NOMO-1 treated with dmso at 0.1 percent for 144 hours (cell line): ENCODE results near the gene HLA-F.

Experiments used
- DNase-seq: peaks from one replicate; lab custom pipeline; 2025; ENCODE audit not compliant: unreplicated experiment; lab: John Stamatoyannopoulos, UW

The HLA-F gene

GRCh38 chr6:29723262-29723665, at the start of gene HLA-F:
HLA-F (plus strand) TSS chr6:29723434; CDS start chr6:29723464, 30 bp downstream.
- DNase-seq, result peak; percentile 50

GRCh38 chr6:29674008-29674407, 49.2 kb upstream of the HLA-F start:
- DNase-seq, result no peak

GRCh38 chr6:29675561-29675960, 47.7 kb upstream of the HLA-F start:
- DNase-seq, result no peak

- DNase-seq, result no peak
Observed at GRCh38 chr6:29676981-29677601, 46.1 kb upstream of the HLA-F start.

- DNase-seq, result no peak
Observed at GRCh38 chr6:29678114-29678513, 45.1 kb upstream of the HLA-F start.

- DNase-seq, result no peak
Observed at GRCh38 chr6:29679962-29680361, 43.3 kb upstream of the HLA-F start.

- DNase-seq, result no peak
Observed at GRCh38 chr6:29680416-29680815, 42.8 kb upstream of the HLA-F start.

- DNase-seq, result no peak
Observed at GRCh38 chr6:29680904-29681303, 42.3 kb upstream of the HLA-F start, which contains the start of gene ZFP57. ZFP57 (minus strand) TSS chr6:29681152; CDS start chr6:29677003, 4,149 bp downstream.

- DNase-seq, result no peak
Observed at GRCh38 chr6:29681811-29682210, 41.4 kb upstream of the HLA-F start.

- no peak for DNase-seq
Observed at GRCh38 chr6:29685718-29686326, 37.4 kb upstream of the HLA-F start.

GRCh38 chr6:29694637-29695036, 28.6 kb upstream of the HLA-F start:
- no peak for DNase-seq

- DNase-seq, result no peak
Observed at GRCh38 chr6:29696147-29697125, 26.8 kb upstream of the HLA-F start.

GRCh38 chr6:29702519-29703103, 20.6 kb upstream of the HLA-F start:
- peak; percentile 19 for DNase-seq

- DNase-seq, result no peak
Observed at GRCh38 chr6:29705389-29706231, 17.6 kb upstream of the HLA-F start.

GRCh38 chr6:29708432-29709179, 14.6 kb upstream of the HLA-F start:
- no peak for DNase-seq

- no peak for DNase-seq
Observed at GRCh38 chr6:29709188-29709587, 14.0 kb upstream of the HLA-F start.

GRCh38 chr6:29710281-29710941, 12.8 kb upstream of the HLA-F start:
- no peak for DNase-seq

- DNase-seq, result no peak
Observed at GRCh38 chr6:29720863-29721262, 2.4 kb upstream of the HLA-F start.
